AG09319 (cell line): ENCODE results near the gene FGF18.
A peak's percentile ranks its signal among the peaks of the same experiment; 100 is the strongest.

Experiments used
- DNase-seq: peaks from one replicate; pipeline ENCODE4 v3.0.0-alpha.2; 2010; ENCODE audit warnings: low read depth; ENCODE audit errors: extremely low read depth
- CTCF ChIP-seq: IDR thresholded peaks from 2 replicates; pipeline ENCODE4 v1.5.1; 2011; ENCODE audit warnings: low read depth, mild to moderate bottlenecking, inconsistent platforms, low read length, moderate library complexity

FGF18 gene

GRCh38 chr5:171442287-171443042 is 23.0 kb downstream of the FGF18 start:
- DNase-seq, result no peak
- TF ChIP-seq CTCF, result no peak

GRCh38 chr5:171444582-171444981 is 25.1 kb downstream of the FGF18 start:
- TF ChIP-seq CTCF, result no peak
- DNase-seq, result no peak

GRCh38 chr5:171445644-171446516 is 26.4 kb downstream of the FGF18 start:
- TF ChIP-seq CTCF, result no peak
- DNase-seq, result peak; percentile 22

- no peak for DNase-seq
- no peak for TF ChIP-seq CTCF
Measured at GRCh38 chr5:171447226-171447625, 27.8 kb downstream of the FGF18 start.

DNA sequence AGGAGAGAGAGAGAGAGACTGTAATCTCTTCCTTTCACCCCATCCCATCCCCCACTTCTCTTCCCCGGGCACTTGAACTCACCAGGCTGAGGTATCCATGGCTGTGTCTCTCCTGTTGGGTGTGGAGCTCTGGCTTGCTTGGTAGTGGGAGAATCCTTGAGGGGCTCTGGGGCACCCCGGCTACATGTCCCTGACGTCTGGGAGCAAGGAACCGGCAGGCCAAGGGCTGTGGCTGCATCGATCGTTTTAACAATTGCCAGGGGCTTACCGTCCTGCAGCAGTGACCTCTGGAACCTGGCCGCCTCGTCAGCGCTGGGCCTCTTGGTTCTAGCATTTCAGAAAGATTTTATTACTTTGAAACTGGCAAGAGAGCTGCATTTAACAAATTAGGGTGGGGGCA is 30.0 kb downstream of the FGF18 start:
- no peak for DNase-seq
- no peak for TF ChIP-seq CTCF

DNA sequence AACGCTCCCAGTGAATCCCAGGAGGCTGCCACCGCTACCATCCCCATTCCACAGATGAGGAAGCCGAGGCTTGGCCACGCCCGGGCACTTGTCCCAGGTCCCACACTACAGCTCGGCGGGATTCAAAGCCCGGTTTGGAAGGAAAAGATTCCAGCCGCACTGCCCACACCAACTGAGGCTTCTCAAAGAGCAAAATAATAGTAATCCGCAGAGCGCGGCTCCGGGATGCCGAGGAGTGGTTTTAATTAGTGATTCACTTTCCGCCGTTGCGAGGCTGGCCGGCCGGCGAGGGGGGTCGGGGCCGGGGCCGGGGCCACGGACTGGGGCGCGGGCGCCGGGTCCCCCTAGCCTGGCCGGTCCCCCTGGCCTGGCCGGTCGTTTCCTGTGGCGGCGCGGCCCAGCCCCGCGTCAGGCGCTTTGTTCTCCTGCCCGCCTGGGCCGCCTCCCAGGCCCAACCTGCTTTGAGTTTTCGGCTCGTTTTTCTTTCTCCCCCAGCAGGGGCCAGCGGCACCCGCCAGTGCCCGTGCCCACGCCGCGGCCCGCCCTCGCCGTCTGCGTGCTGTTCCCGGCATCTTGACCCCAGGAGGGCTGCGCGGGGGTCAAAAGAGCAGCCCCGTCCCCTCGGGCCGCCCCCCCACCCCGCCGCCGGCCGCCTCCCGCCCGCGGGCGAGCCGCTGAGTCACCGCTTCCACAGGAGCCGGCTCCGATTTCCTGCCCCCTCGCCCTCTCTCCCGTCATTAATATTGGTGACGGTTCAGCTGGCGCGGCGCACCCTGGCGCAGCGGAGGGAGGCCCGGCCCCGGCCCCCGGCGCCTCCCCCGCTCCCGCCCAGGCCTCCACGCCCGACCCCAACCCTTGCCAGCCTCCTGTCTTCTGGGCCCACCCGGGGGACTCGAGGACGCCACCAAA is 31.2 kb downstream of the FGF18 start:
- DNase-seq, result peak; percentile 65
- TF ChIP-seq CTCF, result no peak
